ENCODE results near the gene ARRDC3.
A peak's percentile ranks its signal among the peaks of the same experiment; 100 is the strongest.
"Not testable (repeated sequence)": the region's sequence is repeated elsewhere in the genome, so short reads cannot be mapped to it uniquely, and the experiment has no call there.

The ARRDC3 gene

DNA sequence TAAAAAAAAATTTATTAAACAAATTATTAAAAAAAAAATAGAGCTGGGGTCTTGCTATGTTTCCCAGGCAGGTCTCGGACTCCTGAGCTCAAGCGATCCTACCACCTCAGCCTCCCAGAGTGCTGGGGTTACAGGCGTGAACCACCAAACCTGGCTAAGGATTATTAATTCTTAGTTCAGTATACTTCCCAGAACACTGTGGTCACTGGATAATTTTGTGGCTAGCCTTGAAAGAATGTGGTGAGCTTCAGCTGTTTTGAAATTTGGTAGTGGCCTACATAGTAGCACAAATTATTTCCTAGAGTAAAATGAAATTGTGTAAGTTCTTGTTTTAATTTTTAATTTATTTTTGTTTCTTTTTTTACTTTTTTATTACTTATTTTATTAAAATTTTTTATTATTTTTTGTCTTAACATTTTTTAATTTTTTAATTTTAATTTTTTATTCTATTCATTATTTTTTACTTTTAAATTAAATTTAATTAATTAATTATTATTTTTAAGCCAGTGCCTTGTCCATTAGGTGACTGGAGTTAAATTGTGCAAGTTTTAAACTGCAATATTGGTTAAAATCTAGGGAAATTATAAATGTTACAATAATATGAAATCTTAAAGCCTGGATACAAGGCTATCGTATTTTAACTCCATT, 23.0 kb downstream of the ARRDC3 start:
- no peak for DNase-seq (ENCODE audit: low spot score)

DNA sequence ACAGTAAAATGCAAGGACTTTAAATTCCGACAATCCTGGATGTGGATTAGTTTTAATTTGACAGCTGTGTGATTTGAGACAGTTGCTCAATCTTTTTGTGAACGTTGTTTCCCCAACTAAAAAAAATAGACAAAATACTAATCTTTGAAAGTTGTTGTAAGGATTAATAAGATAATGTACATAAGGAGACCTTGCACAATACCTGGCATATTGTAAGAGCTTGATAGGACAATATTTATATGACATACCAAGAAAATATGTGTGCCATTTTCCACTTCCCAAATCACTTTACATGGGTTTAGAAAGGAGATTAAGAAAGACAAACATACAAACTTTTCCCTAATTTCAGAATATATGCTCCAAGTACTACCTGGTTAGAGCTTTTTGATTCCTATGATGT, 25.3 kb downstream of the ARRDC3 start:
- no peak for DNase-seq (ENCODE audit: low spot score)

DNA sequence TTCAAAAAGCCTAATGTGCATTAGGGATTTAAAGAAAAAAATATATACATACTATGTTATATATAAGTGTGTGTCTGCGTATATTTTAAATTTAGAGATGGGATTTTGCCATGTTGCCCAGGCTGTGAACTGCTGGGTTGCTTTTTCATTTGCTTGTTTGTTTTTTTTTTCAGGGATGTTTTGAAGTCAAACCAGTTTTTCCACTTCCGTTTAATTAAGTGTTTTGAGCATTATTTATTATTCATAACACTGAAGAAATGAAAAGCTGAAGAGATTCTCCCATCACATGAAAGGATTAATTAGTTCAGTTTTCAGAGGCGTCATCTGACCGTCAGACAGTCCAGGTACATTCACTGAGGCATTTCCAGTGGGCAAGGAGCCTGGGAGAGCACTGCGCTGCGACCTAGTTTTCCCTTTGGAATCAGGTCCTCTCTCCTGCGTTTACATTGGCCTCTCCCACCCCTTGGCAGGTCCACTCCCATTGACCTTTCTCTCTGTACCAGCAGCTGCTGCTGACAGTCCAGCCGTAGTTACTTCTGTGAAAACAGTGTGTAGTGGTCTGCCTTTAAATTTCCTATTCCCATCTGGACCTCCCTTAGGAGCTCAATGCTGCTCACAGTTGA, 26.0 kb downstream of the ARRDC3 start:
- no peak for DNase-seq (ENCODE audit: low spot score)

DNA sequence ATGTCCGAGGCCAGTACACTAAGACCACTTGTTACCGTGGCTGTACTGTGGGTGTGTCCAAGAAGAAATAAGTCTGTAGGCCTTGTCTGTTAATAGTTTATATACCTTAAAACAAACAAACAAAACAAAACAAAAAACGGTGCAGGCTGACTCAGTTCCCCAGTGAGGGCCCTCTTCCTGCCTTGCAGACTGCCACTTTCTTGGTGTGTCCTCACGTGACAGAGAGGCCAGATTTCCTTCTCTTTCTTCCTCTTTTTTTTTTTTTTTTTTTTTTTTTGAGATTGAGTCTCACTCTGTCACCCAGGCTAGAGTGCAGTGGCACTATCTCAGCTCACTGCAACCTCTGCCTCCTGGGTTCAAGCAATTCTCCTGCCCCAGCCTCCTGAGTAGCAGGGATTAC, 28.2 kb downstream of the ARRDC3 start:
- not testable (repeated sequence) for DNase-seq (ENCODE audit: low spot score)

DNA sequence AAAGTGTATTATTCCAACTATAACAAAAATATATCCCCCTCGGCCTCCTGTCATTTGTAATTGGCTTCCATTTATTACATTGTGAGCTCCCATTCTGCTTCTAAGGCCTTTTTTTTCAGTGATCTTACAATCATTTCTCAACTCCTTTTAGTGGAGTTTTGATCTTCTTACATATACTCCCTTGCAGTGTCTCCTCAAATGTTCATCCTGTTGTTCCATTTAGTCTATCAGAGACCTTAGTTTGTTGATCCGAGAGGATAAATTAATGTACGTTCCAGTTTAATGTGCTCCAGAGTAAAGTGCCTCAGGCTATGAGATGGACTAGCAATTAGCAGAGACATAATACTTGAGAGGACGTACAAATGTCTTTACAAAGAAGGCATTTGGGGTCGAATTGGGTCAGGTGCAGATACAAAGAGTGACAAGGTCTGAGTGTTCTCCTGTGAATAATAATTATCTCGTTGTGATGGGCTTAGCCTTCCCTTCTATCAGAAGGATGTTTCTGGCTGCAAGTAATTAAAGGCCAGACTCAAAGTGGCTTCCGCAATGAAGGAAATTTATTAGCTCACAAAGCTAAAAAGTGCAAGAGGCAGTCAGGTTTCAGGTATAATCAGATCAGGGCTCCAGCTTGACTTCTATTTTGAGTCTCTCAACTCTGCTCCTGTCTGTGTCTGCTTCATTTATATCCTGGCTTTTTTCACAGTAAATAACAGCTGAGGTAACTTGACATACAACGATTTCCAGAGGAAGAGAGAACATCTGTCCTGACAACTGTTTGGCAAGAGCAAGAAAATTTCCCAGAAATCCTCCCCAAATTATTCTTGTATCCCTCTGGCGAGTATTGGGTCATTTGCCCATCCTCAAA, 30.1 kb downstream of the ARRDC3 start:
- no peak for DNase-seq (ENCODE audit: low spot score)

DNA sequence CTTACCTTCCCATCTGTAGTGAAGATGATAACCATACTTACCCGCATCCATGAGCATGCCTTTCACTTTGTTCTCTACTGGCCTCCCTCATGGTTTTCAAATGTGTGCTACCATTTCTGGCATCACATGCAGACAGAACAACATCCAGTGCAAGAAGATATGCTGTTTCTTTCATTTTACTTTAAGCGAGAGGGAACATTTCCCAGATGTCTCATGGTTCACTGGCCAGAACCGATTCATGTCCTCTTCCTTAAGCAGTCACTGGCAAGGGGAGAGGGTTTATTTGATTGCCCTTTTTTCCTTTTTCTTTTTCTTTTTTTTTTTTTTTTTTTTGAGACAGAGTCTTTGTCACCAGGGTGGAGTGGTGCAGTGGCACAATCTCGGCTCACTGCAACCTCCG, 37.7 kb downstream of the ARRDC3 start:
- DNase-seq (ENCODE audit: low spot score), result no peak

DNA sequence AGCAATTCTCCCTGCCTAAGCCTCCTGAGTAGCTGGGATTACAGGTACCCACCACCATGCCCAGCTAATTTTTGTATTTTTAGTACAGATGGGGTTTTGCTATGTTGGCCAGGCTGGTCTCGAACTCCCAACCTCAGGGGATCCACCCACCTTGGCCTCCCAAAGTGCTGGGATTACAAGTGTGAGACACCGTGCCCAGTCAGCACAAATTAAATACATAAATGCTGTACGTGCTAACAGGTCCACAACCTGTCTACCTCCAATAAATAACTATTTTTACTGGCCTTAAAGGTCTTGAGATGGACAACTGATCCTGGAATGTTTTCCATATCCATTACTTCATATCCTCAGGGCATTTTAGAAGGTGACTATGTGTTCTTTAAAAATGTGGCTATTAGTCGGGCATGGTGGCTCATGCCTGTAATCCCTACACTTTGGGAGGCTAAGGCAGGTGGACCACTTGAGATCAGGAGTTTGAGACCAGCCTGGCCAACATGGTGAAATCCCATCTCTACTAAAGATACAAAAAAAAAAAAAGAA, 38.4 kb downstream of the ARRDC3 start:
- DNase-seq (ENCODE audit: low spot score), result not testable (repeated sequence)

DNA sequence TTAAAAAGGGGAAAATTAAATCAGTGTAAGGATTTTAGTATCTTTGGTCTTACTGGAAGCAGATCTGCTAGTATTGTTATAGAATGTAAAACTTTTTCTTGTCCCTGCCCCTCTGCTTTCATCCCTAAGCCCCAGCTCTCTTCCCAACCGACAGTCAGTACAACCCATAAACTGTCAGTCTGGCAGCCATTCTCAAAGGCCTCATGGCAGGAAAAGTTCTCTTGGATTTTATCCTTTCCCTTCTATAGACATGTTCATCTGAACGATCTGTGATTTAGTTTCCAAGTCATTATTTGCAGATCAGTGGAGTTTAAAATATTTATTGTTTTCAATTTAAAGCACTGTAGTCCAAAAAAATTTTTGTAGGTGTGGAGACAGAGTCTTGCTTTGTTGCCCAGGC, 39.2 kb downstream of the ARRDC3 start:
- no peak for DNase-seq (ENCODE audit: low spot score)

DNA sequence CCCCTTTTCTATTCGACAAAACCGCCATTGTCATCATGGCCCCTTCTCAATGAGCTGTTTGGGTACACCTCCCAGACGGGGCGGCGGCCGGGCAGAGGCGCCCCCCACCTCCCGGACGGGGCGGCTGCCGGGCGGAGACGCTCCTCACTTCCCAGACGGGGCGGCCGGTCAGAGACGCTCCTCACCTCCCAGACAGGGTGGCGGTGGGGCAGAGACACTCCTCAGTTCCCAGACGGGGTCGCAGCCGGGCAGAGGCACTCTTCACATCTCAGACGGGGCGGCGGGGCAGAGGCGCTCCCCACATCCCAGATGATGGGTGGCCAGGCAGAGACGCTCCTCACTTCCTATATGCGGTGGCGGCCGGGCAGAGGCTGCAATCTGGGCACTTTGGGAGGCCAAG, 40.2 kb downstream of the ARRDC3 start:
- DNase-seq (ENCODE audit: low spot score), result not testable (repeated sequence)

DNA sequence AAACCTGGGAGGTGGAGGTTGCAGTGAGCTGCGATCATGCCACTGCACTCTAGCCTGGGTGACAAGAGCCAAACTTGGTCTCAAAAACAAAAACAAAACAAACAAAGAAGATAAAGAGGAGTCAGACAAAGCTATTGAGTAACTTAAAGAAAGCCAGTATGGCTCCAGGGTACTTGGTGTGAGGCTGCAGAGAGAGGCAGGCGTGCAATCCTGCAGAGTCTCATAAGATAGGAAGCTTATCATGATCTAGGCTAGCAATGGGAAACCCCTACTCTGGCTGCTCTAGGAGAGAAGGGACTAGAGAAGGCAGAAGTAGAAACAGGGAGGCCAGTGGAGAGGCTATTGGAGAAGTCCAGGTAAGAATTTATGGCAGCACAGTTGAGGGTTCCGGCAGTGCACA, 42.0 kb downstream of the ARRDC3 start:
- DNase-seq (ENCODE audit: low spot score), result no peak

DNA sequence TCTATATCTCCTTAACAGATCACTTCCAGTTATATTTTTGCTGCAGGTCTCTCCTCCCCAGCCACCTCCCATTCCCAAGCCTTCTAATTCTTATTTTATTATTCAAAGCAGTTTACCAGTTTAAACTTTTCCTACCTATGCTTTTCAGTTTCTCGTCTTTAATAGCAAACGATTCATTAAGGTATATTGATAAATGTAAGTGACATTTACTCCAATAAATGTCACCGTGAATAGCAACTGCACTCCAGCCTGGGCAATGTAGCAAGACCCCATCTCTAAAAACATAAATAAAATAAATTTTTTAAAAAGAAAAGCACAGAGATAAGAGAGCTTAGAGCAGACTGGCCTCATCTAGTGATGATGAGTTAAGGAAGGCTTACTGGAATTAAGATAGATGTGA, 42.6 kb downstream of the ARRDC3 start:
- no peak for DNase-seq (ENCODE audit: low spot score)

DNA sequence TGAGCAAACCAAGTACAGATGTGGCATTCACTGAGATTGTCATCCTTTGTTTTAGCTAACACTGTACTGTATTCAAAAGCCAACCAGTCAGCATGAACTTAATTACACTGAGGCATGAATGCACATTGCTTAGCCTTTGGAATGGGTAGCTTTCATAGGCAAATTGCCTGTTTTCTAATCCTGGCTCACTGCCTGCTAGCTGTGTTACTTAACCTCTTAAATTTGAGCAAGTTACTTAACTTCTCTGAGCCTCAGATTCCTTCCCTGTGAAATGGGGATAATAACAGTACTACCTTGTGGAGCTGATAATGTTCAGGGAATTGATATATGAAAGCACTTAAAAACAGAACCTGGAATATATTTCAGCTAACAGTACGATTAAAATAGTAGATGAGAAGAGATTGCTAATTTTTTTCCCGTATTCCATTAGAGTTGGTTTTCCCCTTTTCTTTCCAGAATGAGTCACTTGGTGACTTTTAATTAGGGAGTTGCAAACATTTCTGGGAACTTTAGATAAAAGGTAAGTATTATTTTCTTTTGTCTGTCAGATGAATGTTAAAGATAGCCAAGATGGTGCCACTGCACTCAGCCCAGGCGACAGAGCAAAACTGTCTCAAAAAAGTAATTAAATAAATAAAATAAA, 43.9 kb downstream of the ARRDC3 start:
- no peak for DNase-seq (ENCODE audit: low spot score)

DNA sequence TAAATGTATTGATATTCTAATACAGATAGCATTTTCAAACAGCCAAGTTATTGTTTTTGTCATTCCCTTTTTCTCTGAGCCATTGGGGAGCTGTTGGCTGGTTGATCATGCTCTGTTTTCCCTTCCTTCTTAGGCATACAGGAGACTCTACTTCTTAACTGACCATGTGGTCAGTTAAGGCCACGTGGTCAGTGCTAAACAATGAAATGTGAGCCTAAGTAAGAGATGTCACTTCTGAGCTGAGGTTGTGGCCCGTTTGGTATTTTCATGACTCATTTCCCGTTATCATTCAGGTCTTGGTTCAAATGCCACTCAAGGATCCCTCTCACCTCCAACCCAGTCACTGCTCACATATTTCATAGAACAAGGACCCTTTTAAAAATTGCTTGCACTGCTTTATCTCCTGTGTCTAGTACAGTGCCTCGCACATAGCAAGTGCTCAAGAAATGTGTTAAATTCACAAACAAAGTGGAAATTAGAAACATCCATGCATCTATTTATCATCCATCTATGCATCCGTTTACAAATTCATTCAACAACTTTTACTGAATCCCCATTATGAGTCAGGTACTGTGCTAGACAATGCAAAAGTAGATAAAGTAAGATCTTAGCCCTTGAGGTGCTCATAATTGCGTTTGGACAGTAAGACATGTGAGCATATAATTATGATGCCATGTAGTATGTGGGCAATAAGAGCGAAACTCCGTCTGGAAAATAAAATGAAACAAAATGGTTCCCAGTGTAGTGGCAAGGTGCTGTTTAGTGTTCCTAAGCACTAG, 50.7 kb downstream of the ARRDC3 start:
- peak; percentile 34 for DNase-seq (ENCODE audit: low spot score)

DNA sequence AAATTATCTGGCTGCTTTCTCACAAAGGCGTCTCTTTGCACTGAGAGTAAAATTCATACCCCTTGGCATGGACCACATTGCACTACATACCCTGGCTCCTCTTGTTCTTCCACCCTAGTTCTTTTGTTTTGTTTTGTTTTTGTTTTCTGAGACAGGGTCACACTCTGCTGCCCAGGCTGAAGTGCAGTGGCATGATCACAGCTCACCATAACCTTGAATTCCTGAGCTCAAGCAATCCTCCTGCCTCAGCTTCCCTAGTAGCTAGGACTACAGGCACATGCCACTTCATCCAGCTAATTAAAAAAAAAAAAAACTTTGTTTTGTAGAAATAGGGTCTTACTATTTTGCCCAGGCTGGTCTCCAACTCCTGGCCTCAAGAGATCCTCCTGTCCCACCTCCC, 51.4 kb downstream of the ARRDC3 start:
- no peak for DNase-seq (ENCODE audit: low spot score)

DNA sequence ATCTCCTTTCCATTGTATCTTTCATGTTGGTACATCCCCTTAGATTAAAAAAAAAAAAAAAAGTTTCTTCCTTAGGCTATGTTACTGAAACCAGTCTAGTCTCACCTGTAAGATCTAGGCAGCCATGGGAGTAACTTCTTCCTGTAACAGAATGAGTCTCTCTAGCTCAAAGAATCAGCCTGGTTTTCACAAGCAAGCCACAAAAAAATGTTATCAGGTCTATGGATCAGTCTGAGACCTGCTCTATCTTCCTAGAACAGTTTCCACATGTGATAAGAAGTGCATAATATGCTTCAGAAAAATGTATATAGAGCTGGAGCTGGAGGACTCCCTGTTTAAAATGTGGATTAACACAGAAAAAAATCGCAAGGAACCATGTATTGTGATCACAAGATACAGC, 53.8 kb downstream of the ARRDC3 start:
- DNase-seq (ENCODE audit: low spot score), result no peak

DNA sequence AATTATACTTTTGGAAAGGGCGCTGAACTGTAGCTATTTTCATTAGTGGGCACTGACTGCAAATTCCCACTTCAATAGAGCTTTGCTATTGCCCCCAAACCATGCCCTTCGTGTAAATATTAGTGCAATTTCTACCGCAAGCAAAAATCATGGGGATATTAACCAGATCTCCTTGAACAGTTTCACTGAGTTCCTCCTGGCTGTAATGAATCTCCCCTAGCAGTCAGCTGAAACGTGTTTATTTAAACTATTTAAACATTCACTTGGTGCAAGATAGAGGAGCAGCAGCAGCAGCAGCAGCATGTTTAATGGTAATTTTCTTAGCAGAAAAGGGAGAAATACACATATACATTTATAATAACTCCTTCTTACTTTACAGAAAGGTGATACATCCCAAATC, 54.4 kb downstream of the ARRDC3 start:
- DNase-seq (ENCODE audit: low spot score), result no peak

DNA sequence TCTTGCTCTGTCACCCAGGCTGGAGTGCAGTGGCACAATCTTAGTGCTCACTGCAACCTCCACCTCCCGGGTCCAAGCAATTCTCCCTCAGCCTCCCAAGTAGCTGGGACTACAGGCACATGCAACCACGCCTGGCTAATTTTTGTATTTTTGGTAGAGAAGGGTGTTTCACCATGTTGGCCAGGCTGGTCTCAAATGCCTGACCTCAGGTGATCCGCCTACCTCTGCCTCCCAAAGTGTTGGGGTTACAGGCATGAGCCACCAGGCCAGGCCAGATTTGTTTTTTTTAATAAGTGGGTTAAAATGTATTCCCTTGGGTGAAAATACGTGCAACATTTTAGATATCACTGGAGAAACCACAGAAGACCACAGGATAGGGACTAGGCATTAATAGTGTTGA, 60.1 kb downstream of the ARRDC3 start:
- not testable (repeated sequence) for DNase-seq (ENCODE audit: low spot score)

DNA sequence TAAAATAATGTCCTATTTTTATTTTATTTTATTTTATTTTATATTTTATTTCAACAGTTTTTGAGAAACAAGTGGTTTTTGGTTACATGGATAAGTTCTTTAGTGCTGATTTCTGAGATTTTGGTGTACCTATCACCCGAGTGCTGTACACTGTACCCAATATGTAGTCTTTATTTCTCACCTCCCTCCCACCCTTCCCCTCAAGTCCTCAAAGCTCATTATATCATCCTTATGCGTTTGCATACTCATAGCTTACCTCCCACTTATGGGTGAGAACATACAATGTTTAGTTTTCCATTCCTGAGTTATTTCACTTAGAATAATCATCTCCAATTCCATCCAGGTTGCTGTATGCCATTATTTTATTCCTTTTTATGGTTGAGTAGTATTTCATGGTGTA, 63.5 kb downstream of the ARRDC3 start:
- no peak for DNase-seq (ENCODE audit: low spot score)

DNA sequence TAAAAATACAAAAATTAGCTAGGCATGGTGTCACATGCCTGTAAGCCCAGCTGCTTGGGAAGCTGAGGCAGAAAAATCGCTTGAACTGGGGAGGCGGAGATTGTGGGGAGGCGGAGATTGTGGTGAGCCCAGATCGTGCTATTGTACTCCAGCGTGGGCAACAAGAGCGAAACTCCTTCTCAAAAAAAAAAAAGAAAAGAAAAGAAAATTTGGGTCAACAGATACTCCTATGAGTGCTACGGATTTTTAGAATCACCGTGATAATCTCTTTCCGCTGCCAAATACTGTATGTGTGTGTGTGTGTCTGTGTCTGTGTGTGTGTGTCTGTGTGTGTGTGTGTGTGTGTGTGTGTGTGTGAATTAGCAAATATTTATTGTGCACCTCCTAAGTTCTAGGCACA, 64.4 kb downstream of the ARRDC3 start:
- no peak for DNase-seq (ENCODE audit: low spot score)
